ENCODE results near the gene PDS5B.

- TF ChIP-seq EZH2 (IDR thresholded peaks at IDR 0.05; ENCODE audit: borderline replicate concordance, low read depth, low read length, poor library complexity, severe bottlenecking) (no peak), CTCF (conservative IDR thresholded peaks at IDR 0.05; ENCODE audit: low read depth, low read length) (no peak)
Observed at GRCh38 chr13:32745509-32745908, 159.3 kb downstream of the PDS5B start.
